Suppressor macrophage treated with lipopolysaccharide for 4 hours (primary cell): ENCODE measurements around the gene ALDH1A2.

Experiments
- DNase-seq: peaks from one replicate; pipeline ENCODE4 v3.0.0-alpha.2; 2020

Gene ALDH1A2

GRCh38 chr15:57931570-57931969 is 133.9 kb downstream of the ALDH1A2 start:
- DNase-seq = no peak

DNA sequence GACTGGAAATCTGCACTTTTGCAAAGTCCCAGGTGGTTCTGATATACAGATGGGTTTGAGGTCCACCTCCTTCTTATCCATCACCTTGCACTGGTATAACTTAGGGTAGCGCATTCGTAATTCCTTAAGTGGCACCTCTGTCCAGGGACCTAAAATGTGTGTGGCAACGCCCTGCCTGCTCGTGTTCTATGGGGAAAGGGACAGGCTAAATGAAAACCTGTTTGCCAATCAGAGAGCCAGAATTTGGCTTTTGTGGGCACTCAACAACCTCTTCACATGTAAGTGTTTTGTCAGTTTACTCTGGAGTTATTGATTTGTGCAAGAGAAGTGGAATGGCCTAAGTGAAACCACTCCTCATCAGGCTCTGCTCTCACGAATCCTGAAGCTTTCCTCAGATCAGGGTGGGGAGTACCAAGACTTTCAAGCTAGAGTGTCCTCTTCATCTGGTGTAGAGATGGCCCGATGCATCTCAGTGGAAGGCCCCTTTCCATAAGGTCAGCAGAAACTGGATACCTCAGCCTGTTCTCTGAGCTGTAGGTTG is 138.3 kb downstream of the ALDH1A2 start:
- DNase-seq = no peak

DNA sequence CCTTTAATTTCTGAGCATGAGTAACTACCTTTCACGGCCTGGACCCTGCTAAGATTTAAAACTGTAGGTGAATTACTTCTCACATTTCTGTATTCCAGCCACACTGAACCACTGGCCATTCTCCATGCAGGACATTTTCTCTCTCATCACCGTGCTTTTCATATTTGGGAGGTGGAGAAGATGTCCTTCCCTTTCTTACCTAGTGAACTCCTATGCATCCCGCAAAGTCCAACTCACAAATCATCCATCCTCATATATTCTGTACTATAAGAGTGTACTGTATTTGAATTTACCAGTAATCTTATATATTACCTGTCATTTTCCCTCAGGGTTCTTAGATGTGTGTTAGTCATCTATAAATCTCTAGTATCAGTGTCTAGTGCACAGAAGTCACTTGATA is 139.9 kb downstream of the ALDH1A2 start:
- DNase-seq = no peak

- DNase-seq = no peak
These were observed 140.9 kb downstream of the ALDH1A2 start for GRCh38 chr15:57924598-57924997.

DNA sequence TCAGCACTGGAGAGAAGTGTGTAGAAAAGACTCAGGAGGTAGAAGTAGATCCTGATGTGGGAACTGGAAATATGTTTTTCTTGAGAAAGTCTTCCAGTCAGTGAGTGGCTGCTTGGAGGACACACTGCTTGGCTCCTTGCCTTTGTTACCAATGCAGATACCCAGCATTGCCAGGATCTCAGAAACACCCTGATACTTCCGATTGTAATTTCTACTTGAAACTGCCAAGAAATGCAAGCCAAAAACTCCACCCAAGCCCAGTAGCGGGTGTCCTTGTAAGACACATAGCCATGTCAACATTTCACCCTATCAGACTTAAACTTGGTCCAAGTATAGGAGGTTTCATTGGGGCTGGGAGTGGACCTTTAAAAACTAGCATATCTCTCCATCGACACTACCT is 141.8 kb downstream of the ALDH1A2 start:
- DNase-seq = no peak

GRCh38 chr15:57923306-57923705 is 142.2 kb downstream of the ALDH1A2 start:
- DNase-seq = no peak

- no peak for DNase-seq
These were observed 142.7 kb downstream of the ALDH1A2 start for GRCh38 chr15:57922776-57923175.

DNA sequence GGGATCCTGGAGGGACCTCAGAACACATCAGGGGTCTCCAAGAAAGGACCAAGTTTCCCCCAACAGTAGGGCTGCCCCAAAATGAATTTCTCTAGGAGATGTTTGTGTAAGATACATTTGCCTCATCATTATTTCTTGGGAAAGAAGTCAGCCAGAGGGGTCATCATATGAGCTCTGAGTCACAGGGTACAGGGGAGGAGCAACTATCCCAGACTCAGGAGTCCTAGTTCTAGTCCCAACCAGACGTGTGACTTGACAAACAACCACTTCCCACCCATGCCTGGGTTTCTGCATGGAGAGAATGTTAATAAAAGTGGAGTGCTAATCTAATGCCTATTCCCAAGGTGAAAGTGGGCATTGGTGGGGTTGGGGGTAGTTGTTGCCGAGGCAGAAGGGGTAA is 144.1 kb downstream of the ALDH1A2 start:
- peak; percentile 6 for DNase-seq

DNA sequence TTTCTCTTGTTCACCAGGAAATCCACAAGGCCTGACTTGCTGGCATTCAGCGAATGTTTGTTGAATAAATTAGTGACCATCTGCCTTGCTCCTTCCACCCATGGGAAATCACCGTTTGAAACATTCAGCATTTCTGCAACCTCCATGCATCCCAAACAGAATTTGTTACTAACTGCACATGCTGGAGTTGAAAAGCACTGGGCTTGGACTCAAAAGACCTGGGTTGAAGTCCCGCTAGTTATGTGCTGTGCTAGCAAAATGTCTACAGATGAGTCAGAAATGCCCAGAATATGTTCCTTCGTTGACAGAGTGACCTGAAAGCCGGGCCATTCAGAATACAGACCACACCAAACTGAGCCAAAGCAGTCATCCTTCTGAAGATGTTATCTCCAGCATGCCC is 144.6 kb downstream of the ALDH1A2 start:
- no peak for DNase-seq

- DNase-seq = no peak
These were observed 145.8 kb downstream of the ALDH1A2 start for GRCh38 chr15:57919754-57920153.

DNA sequence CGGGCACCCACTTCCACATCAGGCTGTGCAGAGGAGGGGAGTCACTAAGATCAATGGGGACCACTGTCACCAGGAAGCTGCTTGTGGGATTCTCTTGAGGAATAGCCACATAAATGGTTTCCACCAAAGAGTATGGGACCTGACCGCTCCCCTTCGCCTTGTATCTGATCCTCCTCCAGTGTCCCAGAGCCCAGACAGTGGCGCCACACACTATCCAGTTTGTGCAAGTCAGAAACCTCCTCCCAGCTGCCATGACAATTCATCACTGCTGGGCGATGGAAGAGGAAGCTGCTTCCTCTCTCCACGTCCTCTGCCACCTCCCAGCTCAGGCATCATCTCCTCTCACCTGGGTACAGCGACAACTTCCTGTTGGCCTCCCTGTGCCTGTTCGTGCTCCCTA is 147.5 kb downstream of the ALDH1A2 start:
- DNase-seq = no peak

- no peak for DNase-seq
These were observed 148.8 kb downstream of the ALDH1A2 start for GRCh38 chr15:57916695-57917094.

- DNase-seq = no peak
These were observed 149.5 kb downstream of the ALDH1A2 start for GRCh38 chr15:57915827-57916531.

- DNase-seq = no peak
These were observed 151.0 kb downstream of the ALDH1A2 start for GRCh38 chr15:57914350-57915055.

DNA sequence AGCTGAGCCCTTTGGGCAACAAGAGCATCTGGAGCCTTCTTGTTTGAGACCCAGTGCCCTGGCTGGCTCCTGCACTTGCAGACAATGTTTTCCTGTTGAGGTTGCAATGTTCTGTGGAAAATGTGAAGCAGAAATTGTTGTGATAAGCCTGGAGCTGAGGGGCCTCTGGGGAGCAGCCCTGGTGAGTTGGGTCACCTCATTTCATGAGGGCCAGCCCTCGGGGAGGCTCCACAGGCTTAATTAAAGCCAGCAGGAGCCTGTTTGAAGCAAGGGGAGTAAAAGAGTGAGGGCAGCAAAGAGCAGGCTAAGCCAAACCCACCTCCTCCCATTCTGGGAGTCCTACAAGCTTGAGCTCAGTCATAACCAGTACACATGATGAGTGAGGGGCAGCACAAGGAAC is 154.3 kb downstream of the ALDH1A2 start:
- DNase-seq = no peak

- no peak for DNase-seq
These were observed 154.8 kb downstream of the ALDH1A2 start for GRCh38 chr15:57910672-57911071.

GRCh38 chr15:57909388-57909787 is 156.1 kb downstream of the ALDH1A2 start:
- no peak for DNase-seq

GRCh38 chr15:57903626-57904025 is 161.9 kb downstream of the ALDH1A2 start:
- DNase-seq = no peak
